HCT116 (cell line): ENCODE data around the gene SCUBE2. TPM values are rescaled to one million over a fixed set of nuclear protein-coding genes. Genes with fewer than 3 reads are reported as not detected.

Experiments
- ATAC-seq: fragments of 200-7000 bp; cut with Tn5 transposase; 2 replicates; pipeline ENCODE4 v1.9.1; 2020; ENCODE audit warnings: mild to moderate bottlenecking, moderate library complexity
- BruUV-seq: library from RNA; stranded (reverse); fragments of 400-500 nt; replicated peaks from 2 replicates; lab custom pipeline; 2021; lab: Mats Ljungman, UMichigan
- CTCF ChIA-PET: fragments of 300-600 bp; sonication (Branson Sonifier 250); formaldehyde crosslinking; loops from one replicate; lab custom pipeline; 2021; ENCODE audit warnings: antibody characterized with exemption; lab: Charles Lee
- POLR2A ChIA-PET: fragments of 300-600, 350-600 bp; sonication (Branson Sonifier 250); formaldehyde crosslinking; loops from one replicate; lab custom pipeline; 2021; ENCODE audit warnings: antibody characterized with exemption; lab: Charles Lee
- RAD21 ChIA-PET, 2 experiments: fragments of 300-600 bp; sonication (Branson Sonifier 250); formaldehyde crosslinking; loops; one replicate each; lab custom pipeline; 2023; ENCODE audit warnings: low total read pairs in 2 of 2; ENCODE audit not compliant: uncharacterized antibody in 2 of 2, unreplicated experiment in 2 of 2, low non-redundant PET in 1 of 2; lab: Charles Lee
- DNase-seq: peaks from one replicate; pipeline ENCODE4 v3.0.0-alpha.2; 2010; ENCODE audit warnings: low read depth, low spot score
- H2AFZ ChIP-seq: fragments of 200-600 bp; shearing (Covaris generic), sonication (generic); 2 replicates; pipeline ENCODE4 v1.6.1; 2017; ENCODE audit warnings: low read depth, mixed run types, mixed read lengths, antibody characterized with exemption, low read length; ENCODE audit not compliant: poor library complexity, severe bottlenecking
- H3K27ac ChIP-seq: 2 replicates; pipeline ENCODE4 v1.5.1; 2012; ENCODE audit warnings: low read depth, low read length
- H3K27me3 ChIP-seq: fragments of 200-600 bp; sonication (generic); 2 replicates; pipeline ENCODE4 v1.6.1; 2016; ENCODE audit warnings: mixed run types, low read length, mixed read lengths; ENCODE audit not compliant: insufficient read depth
- H3K36me3 ChIP-seq, 2 experiments: fragments of 200-500 bp in 1 of 2; fragments of 200-600 bp in 1 of 2; sonication (Bioruptor generic) in 1 of 2; sonication (generic) in 1 of 2; 2 replicates each; pipeline versions ENCODE4 v1.5.1 to v1.6.1; 2014 to 2016; ENCODE audit warnings: low read length in 2 of 2, inconsistent platforms in 1 of 2, mixed read lengths in 1 of 2, mixed run types in 1 of 2; ENCODE audit not compliant: insufficient read depth in 2 of 2, control insufficient read depth in 1 of 2
- H3K4me1 ChIP-seq, 2 experiments: fragments of 200-600 bp in 1 of 2; sonication (generic) in 1 of 2; 2 replicates each; pipeline versions ENCODE4 v1.5.1 to v1.6.1; 2012 to 2017; ENCODE audit warnings: low read length in 2 of 2, inconsistent platforms in 1 of 2, mild to moderate bottlenecking in 1 of 2, mixed read lengths in 1 of 2, mixed run types in 1 of 2, moderate library complexity in 1 of 2; ENCODE audit not compliant: insufficient read depth in 2 of 2, control insufficient read depth in 1 of 2
- H3K4me2 ChIP-seq: fragments of 200-600 bp; sonication (generic); 2 replicates; pipeline ENCODE4 v1.6.1; 2017; ENCODE audit warnings: mixed run types, low read length, mixed read lengths
- H3K4me3 ChIP-seq, 2 experiments: fragments of 200-600 bp in 1 of 2; sonication (generic) in 1 of 2; replicated peaks in 1 of 2; 2 replicates each; pipeline ENCODE4 v1.5.1; 2011 to 2016; ENCODE audit warnings: low read length in 2 of 2, control low read depth in 1 of 2, low read depth in 1 of 2, mild to moderate bottlenecking in 1 of 2, mixed read lengths in 1 of 2, mixed run types in 1 of 2
- H3K79me2 ChIP-seq: fragments of 200-600 bp; sonication (generic); 2 replicates; pipeline ENCODE4 v1.6.1; 2017; ENCODE audit warnings: mild to moderate bottlenecking, mixed run types, low read length, moderate library complexity, mixed read lengths; ENCODE audit not compliant: insufficient read depth
- H3K9ac ChIP-seq: fragments of 200-600 bp; sonication (generic); 2 replicates; pipeline ENCODE4 v1.6.1; 2016; ENCODE audit warnings: low read length, mixed read lengths
- H3K9me2 ChIP-seq: fragments of 200-600 bp; sonication (generic), shearing (Covaris generic); 2 replicates; pipeline ENCODE4 v1.6.1; 2017; ENCODE audit warnings: mixed run types, mild to moderate bottlenecking, moderate library complexity; ENCODE audit not compliant: insufficient read depth
- H3K9me3 ChIP-seq, 2 experiments: fragments of 200-500 bp in 1 of 2; fragments of 200-600 bp in 1 of 2; sonication (Bioruptor generic) in 1 of 2; sonication (generic) in 1 of 2; 2 replicates each; pipeline ENCODE4 v1.6.1; 2014 to 2017; ENCODE audit warnings: low read length in 2 of 2, mixed read lengths in 2 of 2, inconsistent platforms in 1 of 2, low read depth in 1 of 2, mild to moderate bottlenecking in 1 of 2, mixed run types in 1 of 2, moderate library complexity in 1 of 2; ENCODE audit not compliant: control insufficient read depth in 1 of 2, insufficient read depth in 1 of 2
- H4K20me1 ChIP-seq: fragments of 200-600 bp; sonication (generic), shearing (Covaris generic); 2 replicates; pipeline ENCODE4 v1.6.1; 2017; ENCODE audit warnings: mixed run types, mild to moderate bottlenecking, moderate library complexity; ENCODE audit not compliant: insufficient read depth
- ATF3 ChIP-seq: IDR thresholded peaks from 2 replicates; pipeline ENCODE4 v1.6.1; 2012
- CBX3 ChIP-seq: IDR thresholded peaks from 2 replicates; pipeline ENCODE4 v1.6.1; 2012; ENCODE audit warnings: low read depth
- CEBPB ChIP-seq: IDR thresholded peaks from 2 replicates; pipeline ENCODE4 v1.6.1; 2012; ENCODE audit warnings: low read depth
- EGR1 ChIP-seq: IDR thresholded peaks from 2 replicates; pipeline ENCODE4 v1.6.1; 2012; ENCODE audit warnings: low read depth
- ELF1 ChIP-seq: IDR thresholded peaks from 2 replicates; pipeline ENCODE4 v1.6.1; 2012; ENCODE audit warnings: low read depth, borderline replicate concordance
- EZH2 ChIP-seq: fragments of 200-600 bp; sonication (generic); IDR thresholded peaks from 2 replicates; pipeline ENCODE4 v1.6.1; 2017; ENCODE audit warnings: antibody characterized with exemption, mixed run types
- EZH2phosphoT487 ChIP-seq: fragments of 200-600 bp; IDR thresholded peaks from 2 replicates; pipeline ENCODE4 v1.6.1; 2018; ENCODE audit warnings: antibody characterized with exemption, borderline replicate concordance
- JUND ChIP-seq: IDR thresholded peaks from 2 replicates; pipeline ENCODE4 v1.6.1; 2012
- MAX ChIP-seq: IDR thresholded peaks from 2 replicates; pipeline ENCODE4 v1.6.1; 2012
- POLR2A ChIP-seq: IDR thresholded peaks from 2 replicates; pipeline ENCODE4 v1.7.0; 2011; ENCODE audit warnings: borderline replicate concordance; ENCODE audit not compliant: insufficient read depth, insufficient read length; ENCODE audit errors: extremely low read depth
- POLR2AphosphoS5 ChIP-seq: IDR thresholded peaks from 2 replicates; pipeline ENCODE4 v1.6.1; 2011; ENCODE audit warnings: mild to moderate bottlenecking, low read depth, low read length, moderate library complexity
- RAD21 ChIP-seq: IDR thresholded peaks from 2 replicates; pipeline ENCODE4 v1.6.1; 2012; ENCODE audit warnings: low read depth, mild to moderate bottlenecking
- SIN3A ChIP-seq: IDR thresholded peaks from 2 replicates; pipeline ENCODE4 v1.6.1; 2012; ENCODE audit warnings: low read depth
- SP1 ChIP-seq: IDR thresholded peaks from 2 replicates; pipeline ENCODE4 v1.6.1; 2012; ENCODE audit warnings: low read depth
- SRF ChIP-seq: IDR thresholded peaks from 2 replicates; pipeline ENCODE4 v1.6.1; 2012; ENCODE audit warnings: low read depth
- TCF7L2 ChIP-seq: IDR thresholded peaks from 2 replicates; pipeline ENCODE4 v1.7.0; 2011; ENCODE audit warnings: borderline replicate concordance, inconsistent platforms; ENCODE audit not compliant: insufficient read depth, insufficient read length; ENCODE audit errors: extremely low read depth
- ZBTB33 ChIP-seq: IDR thresholded peaks from 2 replicates; pipeline ENCODE4 v1.6.1; 2011; ENCODE audit warnings: mild to moderate bottlenecking, low read length, moderate library complexity; ENCODE audit not compliant: insufficient replicate concordance; ENCODE audit errors: extremely low read depth
- ZFX ChIP-seq: fragments of 450-650 bp; IDR thresholded peaks from 2 replicates; pipeline ENCODE4 v1.6.1; 2017
- ZNF274 ChIP-seq: fragments of 200-500 bp; sonication (Bioruptor generic); IDR thresholded peaks from 2 replicates; pipeline ENCODE4 v1.6.1; 2014; ENCODE audit warnings: mild to moderate bottlenecking, low read depth, low read length, inconsistent platforms
- intact Hi-C: fragments of 100-400 bp; cut with micrococcal nuclease; formaldehyde crosslinking; loops from 2 replicates; pipeline ENCODE4 v1.10.0; 2022
- total RNA-seq: library from RNA; stranded (reverse); gene quantifications from one replicate; pipeline ENCODE4 v1.2.1, GENCODE V29; 2021; ENCODE audit not compliant: unreplicated experiment

Gene SCUBE2
- total RNA-seq, 1 experiment from 2014 or later = 1.3 TPM

- POLR2A ChIA-PET = no interaction called here
Observed at GRCh38 chr11:8998017-8998416, 93.4 kb downstream of the SCUBE2 start.

GRCh38 chr11:8997451-8997850 lies 93.9 kb downstream of the SCUBE2 start:
- no TSS peak for BruUV-seq
- ChIA-PET POLR2A (no interaction called here), CTCF (interaction anchor here (1.8 kb wide), 1 partner anchor 18 kb away, joined by 8 read pairs; no protein-coding TSS in a partner anchor), RAD21 (no interaction called here)
- ATAC-seq = no peak
- Histone ChIP-seq H3K4me3 (no peak overlapping the region), H3K27ac (no peak overlapping the region), H3K4me2 (no peak overlapping the region), H4K20me1 (no peaks in the 10 kb centered on the region), H3K27me3 (0 out of 2 replicates have a peak, but pooled peaks cover 5% of the 10 kb centered on the region), H3K36me3 (no peaks in the 10 kb centered on the region), H3K79me2 (no peaks in the 10 kb centered on the region), H3K9ac (no peak overlapping the region), H3K9me2 (no peaks in the 10 kb centered on the region), H2AFZ (no peak overlapping the region), H3K4me1 (peaks cover 0 to 5% of the 10 kb centered on the region in 2 experiments; a peak in 1 of 4 replicates), H3K9me3 (no peaks in the 10 kb centered on the region)
- no peak for DNase-seq
- no peak for TF ChIP-seq TCF7L2
- TF ChIP-seq ATF3 = no peak
- TF ChIP-seq SRF = no peak
- TF ChIP-seq ZBTB33 = no peak
- TF ChIP-seq ZFX = no peak
- TF ChIP-seq EZH2phosphoT487 = no peak
- no peak for TF ChIP-seq SP1
- TF ChIP-seq SIN3A = no peak
- no peak for TF ChIP-seq POLR2A
- no peak for TF ChIP-seq ZNF274
- no peak for TF ChIP-seq MAX
- no peak for TF ChIP-seq JUND
- no peak for TF ChIP-seq EGR1
- no peak for TF ChIP-seq POLR2AphosphoS5
- TF ChIP-seq EZH2 = no peak
- no peak for TF ChIP-seq RAD21
- TF ChIP-seq ELF1 = no peak
- TF ChIP-seq CBX3 = no peak
- TF ChIP-seq CEBPB = no peak
- intact Hi-C loops = no loop called here

More at GRCh38 chr11:8998017-8998416, 93.4 kb downstream of the SCUBE2 start:
- Histone ChIP-seq H3K4me2 (no peak overlapping the region), H3K9me3 (no peaks in the 10 kb centered on the region), H4K20me1 (no peaks in the 10 kb centered on the region), H3K79me2 (no peaks in the 10 kb centered on the region), H3K27me3 (0 out of 2 replicates have a peak, but pooled peaks cover 5% of the 10 kb centered on the region), H3K4me3 (no peak overlapping the region), H3K4me1 (peaks cover 0 to 5% of the 10 kb centered on the region in 2 experiments; a peak in 1 of 4 replicates), H3K27ac (no peak overlapping the region), H2AFZ (no peak overlapping the region), H3K36me3 (no peaks in the 10 kb centered on the region), H3K9ac (no peak overlapping the region), H3K9me2 (no peaks in the 10 kb centered on the region)
- ChIA-PET CTCF (interaction anchor here (0.8 to 1.8 kb wide), 2 partner anchors 18 to 140 kb away, joined by 3 to 8 read pairs; no protein-coding TSS in a partner anchor), RAD21 (no interaction called here)
- intact Hi-C loops = no loop called here
- no TSS peak for BruUV-seq
- DNase-seq (no peak), ATAC-seq (no peak)
- no peak for TF ChIP-seq EGR1
